Lower leg skin (tissue), 3 donors: ENCODE results near the gene ABCA10.
"Not testable (repeated sequence)": the region's sequence is repeated elsewhere in the genome, so short reads cannot be mapped to it uniquely, and the experiment has no call there.

Source experiments
- POLR2A ChIP-seq, 2 donors: fragments of 450-650 bp; IDR thresholded peaks; one replicate each; pipeline ENCODE4 v1.6.1; 2016 to 2017; ENCODE audit warnings: antibody characterized with exemption in 2 of 2, mild to moderate bottlenecking in 1 of 2, moderate library complexity in 1 of 2
- TF ChIP-seq, protein P1 (sequence below), 3 donors: fragments of 450-650 bp; IDR thresholded peaks; one replicate each; pipeline ENCODE4 v1.5.1; 2016; ENCODE audit warnings: antibody characterized with exemption in 3 of 3, mild to moderate bottlenecking in 3 of 3, moderate library complexity in 2 of 3

DNA sequence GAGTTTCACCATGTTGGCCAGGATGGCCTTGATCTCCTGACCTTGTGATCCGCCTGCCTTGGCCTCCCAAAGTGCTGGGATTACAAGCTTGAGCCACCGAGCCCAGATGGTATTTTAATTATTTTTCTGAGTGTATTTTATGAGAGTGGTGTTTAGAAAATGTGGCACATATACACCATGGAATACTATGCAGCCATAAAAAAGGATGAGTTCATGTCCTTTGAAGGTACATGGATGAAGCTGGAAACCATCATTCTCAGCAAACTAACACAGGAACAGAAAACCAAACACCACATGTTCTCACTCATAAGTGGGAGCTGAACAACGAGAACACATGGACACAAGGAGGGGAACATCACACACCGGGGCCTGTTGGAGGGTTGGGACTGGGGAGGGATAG lies 47.7 kb upstream of the ABCA10 start:
- not testable (repeated sequence) for TF ChIP-seq POLR2A (IDR thresholded peaks at IDR 0.05)
- TF ChIP-seq, protein P1, sequence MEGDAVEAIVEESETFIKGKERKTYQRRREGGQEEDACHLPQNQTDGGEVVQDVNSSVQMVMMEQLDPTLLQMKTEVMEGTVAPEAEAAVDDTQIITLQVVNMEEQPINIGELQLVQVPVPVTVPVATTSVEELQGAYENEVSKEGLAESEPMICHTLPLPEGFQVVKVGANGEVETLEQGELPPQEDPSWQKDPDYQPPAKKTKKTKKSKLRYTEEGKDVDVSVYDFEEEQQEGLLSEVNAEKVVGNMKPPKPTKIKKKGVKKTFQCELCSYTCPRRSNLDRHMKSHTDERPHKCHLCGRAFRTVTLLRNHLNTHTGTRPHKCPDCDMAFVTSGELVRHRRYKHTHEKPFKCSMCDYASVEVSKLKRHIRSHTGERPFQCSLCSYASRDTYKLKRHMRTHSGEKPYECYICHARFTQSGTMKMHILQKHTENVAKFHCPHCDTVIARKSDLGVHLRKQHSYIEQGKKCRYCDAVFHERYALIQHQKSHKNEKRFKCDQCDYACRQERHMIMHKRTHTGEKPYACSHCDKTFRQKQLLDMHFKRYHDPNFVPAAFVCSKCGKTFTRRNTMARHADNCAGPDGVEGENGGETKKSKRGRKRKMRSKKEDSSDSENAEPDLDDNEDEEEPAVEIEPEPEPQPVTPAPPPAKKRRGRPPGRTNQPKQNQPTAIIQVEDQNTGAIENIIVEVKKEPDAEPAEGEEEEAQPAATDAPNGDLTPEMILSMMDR (IDR thresholded peaks at IDR 0.05): not testable (repeated sequence)
